ENCODE measurements around the gene ZNF165. TPM values are rescaled to one million over a fixed set of nuclear protein-coding genes. Genes with fewer than 3 reads are reported as not detected.
"Not testable (repeated sequence)": the region's sequence is repeated elsewhere in the genome, so short reads cannot be mapped to it uniquely, and the experiment has no call there.

Gene ZNF165
- polyA plus RNA-seq, 1 of the 3 experiments (the other 2 are of a cell fraction), result 0.25 TPM

GRCh38 chr6:28117386-28118050, 37.1 kb downstream of the ZNF165 start:
- H3K36me3 ChIP-seq (replicated peaks in 1 of 2; ENCODE audit: control insufficient read depth in 1 of 2, insufficient read depth in 2 of 2, low read length in 1 of 2), result peaks cover 58 to 66% of the 10 kb centered on the region in 2 experiments
- POLR2A ChIA-PET, result interaction anchor here (1.2 kb wide), 1 partner anchor 15 kb away, joined by 3 read pairs; no protein-coding TSS in a partner anchor

DNA sequence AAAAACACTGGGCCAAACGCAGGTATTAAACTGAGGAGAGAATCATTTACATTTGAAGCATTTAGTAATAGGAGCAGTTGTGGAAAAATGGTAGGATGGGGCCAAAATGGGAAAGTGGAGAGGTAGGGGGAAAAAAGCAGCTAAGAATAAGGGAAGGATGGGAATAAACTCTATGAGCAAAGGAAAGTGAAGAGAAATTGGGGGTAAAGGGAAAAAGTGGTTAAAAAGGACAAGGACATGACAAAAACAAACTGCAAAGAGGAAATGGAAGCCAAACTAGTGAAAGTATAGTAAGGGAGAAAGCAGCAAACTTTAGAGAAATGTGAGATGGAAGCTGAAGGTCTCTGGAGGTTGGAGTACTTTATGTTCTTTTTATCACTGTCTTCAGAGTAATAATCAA, 37.8 kb downstream of the ZNF165 start:
- ChIA-PET CTCF (interaction anchor here (1.3 to 1.6 kb wide), 2 partner anchors 10 to 238 kb away, joined by 3 to 5 read pairs; no protein-coding TSS in a partner anchor), POLR2A (no interaction called here)
- no peaks in the 10 kb centered on the region for H3K4me1 ChIP-seq (ENCODE audit: control insufficient read depth in 1 of 2, insufficient read depth in 2 of 2, low read depth in 1 of 2, low read length in 1 of 2)
- no peak for DNase-seq
- H3K4me3 ChIP-seq (ENCODE audit: low read depth in 2 of 2, low read length in 1 of 2), result no peak overlapping the region
- H3K36me3 ChIP-seq (replicated peaks in 1 of 2; ENCODE audit: control insufficient read depth in 1 of 2, insufficient read depth in 2 of 2, low read length in 1 of 2), result peaks cover 58 to 66% of the 10 kb centered on the region in 2 experiments
- peaks cover 5% of the 10 kb centered on the region; the same call in 1 of the 2 replicates for H3K79me2 ChIP-seq (ENCODE audit: insufficient read depth)
- H3K9ac ChIP-seq, result no peak overlapping the region
- H3K9me2 ChIP-seq, result no peaks in the 10 kb centered on the region
- no peaks in the 10 kb centered on the region for H3K9me3 ChIP-seq
- H3K4me2 ChIP-seq, result no peak overlapping the region
- H3K27me3 ChIP-seq (ENCODE audit: insufficient read depth), result no peaks in the 10 kb centered on the region
- no peak overlapping the region for H3K27ac ChIP-seq (ENCODE audit: low read depth in 2 of 2, low read length in 1 of 2)
- TF ChIP-seq FOSL2 (IDR thresholded peaks at IDR 0.05; ENCODE audit: borderline replicate concordance, low read depth) (no peak), RAD21 (IDR thresholded peaks at IDR 0.05; ENCODE audit: low read length) (no peak), TEAD4 (IDR thresholded peaks at IDR 0.05; ENCODE audit: borderline replicate concordance, insufficient read depth) (no peak), JUND (IDR thresholded peaks at IDR 0.05) (no peak), CHD2 (IDR thresholded peaks at IDR 0.05; ENCODE audit: low read length, partially characterized antibody) (no peak), EZH2phosphoT487 (IDR thresholded peaks at IDR 0.05; ENCODE audit: borderline replicate concordance, low read depth) (no peak), POLR2AphosphoS5 (IDR thresholded peaks at IDR 0.05; ENCODE audit: low read depth, low read length) (no peak)
- WGBS (ENCODE audit: low lambda C conversion rate), result 78% methylated on average over 1 of the region's 1 CpG
- no peaks in the 10 kb centered on the region for H3F3A ChIP-seq (replicated peaks; ENCODE audit: insufficient read depth)
- no peak overlapping the region for H2AFZ ChIP-seq (ENCODE audit: low read depth)
- no peaks in the 10 kb centered on the region for H4K20me1 ChIP-seq (ENCODE audit: insufficient read depth)

More at GRCh38 chr6:28117386-28118050, 37.1 kb downstream of the ZNF165 start:
- Histone ChIP-seq H3K27me3 (ENCODE audit: insufficient read depth) (no peaks in the 10 kb centered on the region), H3K4me2 (no peak overlapping the region), H3K79me2 (ENCODE audit: insufficient read depth) (no peaks in the 10 kb centered on the region), H3K9me3 (no peaks in the 10 kb centered on the region), H4K20me1 (ENCODE audit: insufficient read depth) (no peaks in the 10 kb centered on the region), H3K27ac (ENCODE audit: low read depth in 2 of 2, low read length in 1 of 2) (no peak overlapping the region), H3K9ac (no peak overlapping the region), H3K4me3 (ENCODE audit: low read depth in 2 of 2, low read length in 1 of 2) (no peak overlapping the region), H3F3A (replicated peaks; ENCODE audit: insufficient read depth) (no peaks in the 10 kb centered on the region), H2AFZ (ENCODE audit: low read depth) (no peak overlapping the region), H3K9me2 (no peaks in the 10 kb centered on the region), H3K4me1 (ENCODE audit: control insufficient read depth in 1 of 2, insufficient read depth in 2 of 2, low read depth in 1 of 2, low read length in 1 of 2) (no peaks in the 10 kb centered on the region)
- CTCF ChIA-PET, result interaction anchor here (1.3 to 1.6 kb wide), 2 partner anchors 9 to 239 kb away, joined by 3 to 5 read pairs; no protein-coding TSS in a partner anchor
- TF ChIP-seq GABPA (IDR thresholded peaks at IDR 0.05; ENCODE audit: low read depth), result no peak
- peak; percentile 24; the same call in 1 of the 2 replicates for TF ChIP-seq RAD21 (IDR thresholded peaks at IDR 0.05; ENCODE audit: low read length)
- WGBS (ENCODE audit: low lambda C conversion rate), result 96% methylated on average over 2 of the region's 2 CpGs
- DNase-seq, result no peak

GRCh38 chr6:28121876-28122275, 41.5 kb downstream of the ZNF165 start:
- CTCF ChIA-PET, result no interaction called here
- POLR2A ChIA-PET, result no interaction called here
- Histone ChIP-seq H3K9me3 (no peaks in the 10 kb centered on the region), H3K36me3 (replicated peaks in 1 of 2; ENCODE audit: control insufficient read depth in 1 of 2, insufficient read depth in 2 of 2, low read length in 1 of 2) (peaks cover 41 to 55% of the 10 kb centered on the region in 2 experiments), H3K27ac (ENCODE audit: low read depth in 2 of 2, low read length in 1 of 2) (no peak overlapping the region), H3K4me1 (ENCODE audit: control insufficient read depth in 1 of 2, insufficient read depth in 2 of 2, low read depth in 1 of 2, low read length in 1 of 2) (peaks cover 6 to 10% of the 10 kb centered on the region in 2 experiments; a peak in 2 of 4 replicates), H3K27me3 (ENCODE audit: insufficient read depth) (no peaks in the 10 kb centered on the region), H3F3A (replicated peaks; ENCODE audit: insufficient read depth) (no peaks in the 10 kb centered on the region), H3K79me2 (ENCODE audit: insufficient read depth) (peaks cover 35% of the 10 kb centered on the region), H3K9me2 (no peaks in the 10 kb centered on the region), H3K9ac (no peak overlapping the region), H3K4me3 (ENCODE audit: low read depth in 2 of 2, low read length in 1 of 2) (no peak overlapping the region), H3K4me2 (no peak overlapping the region), H2AFZ (ENCODE audit: low read depth) (no peak overlapping the region), H4K20me1 (ENCODE audit: insufficient read depth) (no peaks in the 10 kb centered on the region)
- no peak for TF ChIP-seq POLR2AphosphoS5 (IDR thresholded peaks at IDR 0.05; ENCODE audit: low read depth, low read length)
- TF ChIP-seq, protein P1, sequence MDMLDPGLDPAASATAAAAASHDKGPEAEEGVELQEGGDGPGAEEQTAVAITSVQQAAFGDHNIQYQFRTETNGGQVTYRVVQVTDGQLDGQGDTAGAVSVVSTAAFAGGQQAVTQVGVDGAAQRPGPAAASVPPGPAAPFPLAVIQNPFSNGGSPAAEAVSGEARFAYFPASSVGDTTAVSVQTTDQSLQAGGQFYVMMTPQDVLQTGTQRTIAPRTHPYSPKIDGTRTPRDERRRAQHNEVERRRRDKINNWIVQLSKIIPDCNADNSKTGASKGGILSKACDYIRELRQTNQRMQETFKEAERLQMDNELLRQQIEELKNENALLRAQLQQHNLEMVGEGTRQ (IDR thresholded peaks at IDR 0.05; ENCODE audit: borderline replicate concordance, low read depth, low read length), result no peak
- no peak for TF ChIP-seq MXI1 (IDR thresholded peaks at IDR 0.05; ENCODE audit: low read depth, low read length)
- no peak for TF ChIP-seq SMC3 (IDR thresholded peaks at IDR 0.05; ENCODE audit: low read depth, low read length)
- DNase-seq, result no peak
- WGBS (ENCODE audit: low lambda C conversion rate), result 97% methylated on average over 2 of the region's 2 CpGs

DNA sequence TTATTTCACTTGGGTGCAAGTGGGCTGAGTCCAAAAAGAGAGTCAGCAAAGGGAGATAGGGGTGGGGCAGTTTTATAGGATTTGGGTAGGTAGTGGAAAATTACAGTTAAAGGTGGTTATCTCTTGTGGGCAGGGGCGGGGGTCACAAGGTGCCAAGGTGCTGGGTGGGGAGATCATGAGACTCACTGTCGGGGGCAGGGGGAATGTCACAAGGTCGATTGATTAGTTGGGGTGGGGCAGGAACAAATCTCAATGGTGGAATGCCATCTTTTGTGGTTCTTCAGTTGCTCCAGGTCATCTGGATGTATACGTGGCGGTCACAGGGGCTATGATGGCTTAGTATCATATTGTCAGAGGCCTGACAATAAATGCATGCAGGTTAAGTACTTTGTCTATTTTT, 41.9 kb downstream of the ZNF165 start:
- WGBS (ENCODE audit: low lambda C conversion rate), result 100% methylated on average over 5 of the region's 5 CpGs

More for the DNA sequence above, 41.9 kb downstream of the ZNF165 start:
- H3K27me3 ChIP-seq (ENCODE audit: insufficient read depth); H3K4me3 ChIP-seq (ENCODE audit: low read depth in 2 of 2, low read length in 1 of 2); H3K4me2 ChIP-seq; H2AFZ ChIP-seq (ENCODE audit: low read depth); H3K9me2 ChIP-seq; H3K27ac ChIP-seq (ENCODE audit: low read depth in 2 of 2, low read length in 1 of 2); DNase-seq; H3F3A ChIP-seq (replicated peaks; ENCODE audit: insufficient read depth); H3K9me3 ChIP-seq; H4K20me1 ChIP-seq (ENCODE audit: insufficient read depth); H3K9ac ChIP-seq: not testable (repeated sequence)
- POLR2A ChIA-PET, result interaction anchor here (1.1 kb wide), 1 partner anchor 14 kb away, joined by 3 read pairs; no protein-coding TSS in a partner anchor
- Histone ChIP-seq H3K4me1 (ENCODE audit: control insufficient read depth in 1 of 2, insufficient read depth in 2 of 2, low read depth in 1 of 2, low read length in 1 of 2) (peaks cover 6 to 10% of the 10 kb centered on the region in 2 experiments; a peak in 2 of 4 replicates), H3K79me2 (ENCODE audit: insufficient read depth) (peaks cover 39% of the 10 kb centered on the region), H3K36me3 (replicated peaks in 1 of 2; ENCODE audit: control insufficient read depth in 1 of 2, insufficient read depth in 2 of 2, low read length in 1 of 2) (peaks cover 38 to 55% of the 10 kb centered on the region in 2 experiments)
- CTCF ChIA-PET, result interaction anchor here (1.1 to 1.2 kb wide), 2 partner anchors 10 to 234 kb away, joined by 3 to 4 read pairs; no protein-coding TSS in a partner anchor
